GM12865 (cell line): Measurements from ENCODE around the gene CLCN7.
"Not testable (repeated sequence)": the region's sequence is repeated elsewhere in the genome, so short reads cannot be mapped to it uniquely, and the experiment has no call there.

ENCODE experiments used
- DNase-seq: peaks from one replicate; pipeline ENCODE4 v3.0.0; 2010; ENCODE audit warnings: low read depth
- H3K4me3 ChIP-seq: 2 replicates; pipeline ENCODE4 v1.5.1; 2011; ENCODE audit warnings: mild to moderate bottlenecking, low read depth, low read length, control low read depth
- CTCF ChIP-seq: IDR thresholded peaks from 2 replicates; pipeline ENCODE4 v1.5.1; 2011; ENCODE audit warnings: low read length, control low read depth, low read depth, inconsistent platforms; ENCODE audit not compliant: insufficient read depth; ENCODE audit errors: missing control alignments

CLCN7 gene

DNA sequence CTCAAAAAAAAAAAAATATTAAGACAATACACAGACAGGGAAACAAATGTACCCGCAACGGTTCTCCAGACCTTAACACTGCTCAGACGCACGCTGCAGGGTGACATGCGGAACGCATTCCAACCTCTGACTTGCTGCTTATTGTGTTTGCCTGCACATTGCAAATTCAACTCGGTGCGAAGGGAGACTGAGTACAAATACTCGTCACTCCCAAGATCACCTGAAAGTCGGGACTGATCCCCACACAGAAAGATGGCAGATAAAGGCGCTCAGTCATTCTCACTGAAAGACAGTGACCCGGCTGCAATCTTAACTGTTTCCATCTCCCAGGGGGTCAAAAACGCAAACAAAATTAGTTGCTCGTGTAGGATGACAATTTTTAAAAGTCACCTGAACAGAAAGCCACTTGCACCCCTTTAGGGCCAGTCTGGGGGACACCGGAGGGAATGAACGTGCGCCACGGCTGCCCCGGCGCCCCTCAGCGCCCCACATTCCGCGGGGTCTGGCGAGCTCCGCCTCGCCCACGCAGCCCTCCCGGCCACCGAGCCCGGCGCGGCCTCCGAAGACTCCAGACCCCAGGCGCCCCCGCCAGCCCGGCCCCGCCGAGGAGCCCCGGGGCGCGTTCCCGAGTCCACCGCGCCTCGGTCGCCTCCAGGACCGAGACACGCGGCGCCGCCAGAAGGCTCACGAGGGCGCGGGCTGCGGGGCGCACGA, 589 bp downstream of the CLCN7 start:
- peak overlapping the region; percentile 89 for H3K4me3 ChIP-seq
- DNase-seq, result no peak
- TF ChIP-seq CTCF, result no peak

DNA sequence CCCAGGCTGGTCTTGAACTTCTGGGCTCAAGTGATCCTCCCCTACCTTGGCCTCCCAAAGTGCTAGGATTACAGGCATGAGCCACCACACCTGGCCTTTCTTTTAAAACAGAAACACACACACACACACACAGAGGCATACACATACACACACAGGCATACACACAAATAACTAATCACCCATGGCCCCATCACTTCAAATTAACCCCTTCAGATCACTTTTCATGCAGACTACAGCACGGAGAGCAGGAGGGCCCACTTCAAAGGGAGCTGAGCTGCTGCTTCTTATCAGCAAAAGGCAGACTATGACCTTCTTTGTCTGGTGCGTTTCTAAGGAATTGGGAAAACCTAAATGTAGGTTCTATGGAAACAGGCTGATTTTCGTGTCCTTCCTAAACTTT, 1.9 kb downstream of the CLCN7 start:
- no peak for TF ChIP-seq CTCF
- H3K4me3 ChIP-seq, result no peak overlapping the region
- no peak for DNase-seq

- no peak for DNase-seq
- no peak for TF ChIP-seq CTCF
- no peak overlapping the region for H3K4me3 ChIP-seq
Measured at GRCh38 chr16:1471569-1472194, 3.1 kb downstream of the CLCN7 start.

- TF ChIP-seq CTCF, result no peak
- H3K4me3 ChIP-seq, result no peak overlapping the region
- DNase-seq, result no peak
Measured at GRCh38 chr16:1470481-1471251, 4.2 kb downstream of the CLCN7 start.

- DNase-seq, result no peak
- H3K4me3 ChIP-seq, result no peak overlapping the region
- TF ChIP-seq CTCF, result no peak
Measured at GRCh38 chr16:1469693-1470201, 5.1 kb downstream of the CLCN7 start.

DNA sequence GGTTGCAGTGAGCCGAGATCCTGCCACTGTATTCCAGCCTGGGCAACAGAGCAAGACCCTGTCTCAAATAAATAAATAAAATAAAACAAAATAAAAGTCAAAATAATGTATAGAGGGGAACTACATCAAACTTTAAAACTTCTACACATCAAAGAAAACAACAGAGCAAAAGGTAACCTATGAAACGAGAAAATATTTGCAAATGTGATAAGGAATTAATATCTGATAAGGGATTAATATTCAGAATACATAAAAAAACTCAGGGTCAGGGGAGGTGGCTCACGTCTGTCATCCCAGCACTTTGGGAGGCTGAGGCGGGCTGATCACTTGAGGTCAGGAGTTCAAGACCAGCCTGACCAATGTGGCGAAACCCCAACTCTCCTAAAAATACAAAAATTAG, 5.7 kb downstream of the CLCN7 start:
- not testable (repeated sequence) for H3K4me3 ChIP-seq, DNase-seq

DNA sequence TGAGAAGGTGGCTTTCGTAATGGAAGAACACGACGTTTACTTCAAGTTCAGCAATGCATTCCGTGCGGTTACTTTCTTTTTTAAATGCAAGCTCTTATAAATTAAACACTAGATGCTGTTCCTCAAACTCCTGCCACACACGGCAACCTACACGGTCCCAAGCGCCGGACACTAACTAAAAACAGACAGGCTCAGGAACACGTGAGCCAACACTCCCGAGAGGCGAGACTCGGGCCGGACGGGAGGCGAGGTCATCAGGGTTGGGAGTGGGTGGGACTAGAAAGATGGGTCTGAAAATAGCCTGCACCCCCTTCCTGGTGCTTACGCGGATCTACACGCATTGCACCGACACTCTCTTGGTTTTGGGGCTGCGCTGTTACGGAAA, 6.4 kb downstream of the CLCN7 start:
- H3K4me3 ChIP-seq, result no peak overlapping the region
- TF ChIP-seq CTCF, result no peak
- no peak for DNase-seq
